ENCODE data around the gene MEGF6.
A peak's percentile ranks its signal among the peaks of the same experiment; 100 is the strongest.

The MEGF6 gene

GRCh38 chr1:3544040-3544977 lies 67.0 kb downstream of the MEGF6 start:
- H3K9ac ChIP-seq, result no peak overlapping the region
- peaks cover 63% of the 10 kb centered on the region for H3K4me1 ChIP-seq
- H3K27me3 ChIP-seq, result no peaks in the 10 kb centered on the region
- H3K9me3 ChIP-seq, result no peaks in the 10 kb centered on the region
- no peak for TF ChIP-seq Cebpa-rat (IDR thresholded peaks at IDR 0.05)
- H3K4me2 ChIP-seq, result no peak overlapping the region
- H3K4me3 ChIP-seq, result no peak overlapping the region
- H3K36me3 ChIP-seq, result peaks cover 10% of the 10 kb centered on the region; the same call in 1 of the 2 replicates
- no peak overlapping the region for H3K27ac ChIP-seq
- peaks cover 100% of the 10 kb centered on the region for H4K20me1 ChIP-seq

GRCh38 chr1:3543076-3544039 lies 68.0 kb downstream of the MEGF6 start:
- Histone ChIP-seq H4K20me1 (peaks cover 100% of the 10 kb centered on the region), H3K36me3 (0 out of 2 replicates have a peak, but pooled peaks cover 3% of the 10 kb centered on the region), H3K4me3 (no peak overlapping the region), H3K4me2 (peak overlapping the region; percentile 82), H3K9ac (no peak overlapping the region), H3K4me1 (peaks cover 69% of the 10 kb centered on the region), H3K27me3 (no peaks in the 10 kb centered on the region), H3K27ac (peak overlapping the region; percentile 19; the same call in 1 of the 2 replicates), H3K9me3 (no peaks in the 10 kb centered on the region)
- no peak for TF ChIP-seq Cebpa-rat (IDR thresholded peaks at IDR 0.05)

- TF ChIP-seq Cebpa-rat (IDR thresholded peaks at IDR 0.05), result no peak
- H3K4me1 ChIP-seq, result peaks cover 69% of the 10 kb centered on the region
Measured at GRCh38 chr1:3542676-3543075, 68.6 kb downstream of the MEGF6 start.

GRCh38 chr1:3541936-3542335 lies 69.4 kb downstream of the MEGF6 start:
- Histone ChIP-seq H3K9ac (no peak overlapping the region), H3K4me1 (peaks cover 69% of the 10 kb centered on the region), H3K27ac (no peak overlapping the region), H3K36me3 (no peaks in the 10 kb centered on the region), H3K4me3 (no peak overlapping the region), H4K20me1 (peaks cover 100% of the 10 kb centered on the region), H3K9me3 (no peaks in the 10 kb centered on the region), H3K4me2 (peak overlapping the region; percentile 82; the same call in 1 of the 2 replicates), H3K27me3 (no peaks in the 10 kb centered on the region)
- no peak for TF ChIP-seq Cebpa-rat (IDR thresholded peaks at IDR 0.05)

More at GRCh38 chr1:3542676-3543075, 68.6 kb downstream of the MEGF6 start:
- Histone ChIP-seq H4K20me1 (peaks cover 100% of the 10 kb centered on the region), H3K4me3 (no peak overlapping the region), H3K36me3 (no peaks in the 10 kb centered on the region), H3K4me2 (peak overlapping the region; percentile 82), H3K9ac (no peak overlapping the region), H3K27me3 (no peaks in the 10 kb centered on the region), H3K9me3 (no peaks in the 10 kb centered on the region), H3K27ac (peak overlapping the region; percentile 19; the same call in 1 of the 2 replicates)

- Histone ChIP-seq H3K4me2 (peak overlapping the region; percentile 82), H3K27ac (no peak overlapping the region), H3K27me3 (no peaks in the 10 kb centered on the region), H3K4me1 (peaks cover 72% of the 10 kb centered on the region), H3K4me3 (no peak overlapping the region), H3K9me3 (no peaks in the 10 kb centered on the region), H3K36me3 (no peaks in the 10 kb centered on the region), H3K9ac (no peak overlapping the region), H4K20me1 (peaks cover 100% of the 10 kb centered on the region)
- TF ChIP-seq Cebpa-rat (IDR thresholded peaks at IDR 0.05), result no peak
Measured at GRCh38 chr1:3541465-3541864, 69.8 kb downstream of the MEGF6 start.

DNA sequence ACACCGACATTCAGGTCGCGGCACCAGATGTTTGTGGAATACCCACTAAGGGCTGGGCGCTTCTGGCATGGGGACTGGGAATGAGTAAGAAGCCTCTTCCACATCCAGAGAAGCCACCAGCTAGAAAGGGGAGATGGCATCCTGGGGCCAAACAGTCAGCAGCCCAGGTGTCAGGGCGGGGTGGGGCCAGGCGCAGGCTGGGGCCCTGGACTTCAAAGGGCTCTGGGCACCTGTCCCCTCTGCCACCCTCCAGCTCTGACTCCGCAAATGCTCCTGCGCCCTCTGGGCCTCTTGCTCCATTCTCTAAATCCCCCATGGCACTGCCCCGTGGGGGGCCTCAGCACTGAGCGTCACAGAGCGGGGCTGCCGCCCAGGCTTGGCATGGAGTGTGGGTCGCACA lies 70.4 kb downstream of the MEGF6 start:
- Histone ChIP-seq H3K9me3 (no peaks in the 10 kb centered on the region), H3K27ac (no peak overlapping the region), H3K4me2 (peak overlapping the region; percentile 82), H4K20me1 (peaks cover 100% of the 10 kb centered on the region), H3K4me3 (no peak overlapping the region), H3K36me3 (no peaks in the 10 kb centered on the region), H3K27me3 (no peaks in the 10 kb centered on the region), H3K9ac (no peak overlapping the region), H3K4me1 (peaks cover 78% of the 10 kb centered on the region)
- no peak for TF ChIP-seq Cebpa-rat (IDR thresholded peaks at IDR 0.05)

- Histone ChIP-seq H3K4me3 (no peak overlapping the region), H3K27me3 (no peaks in the 10 kb centered on the region), H3K9me3 (no peaks in the 10 kb centered on the region), H3K4me1 (peaks cover 88% of the 10 kb centered on the region), H3K27ac (peak overlapping the region; percentile 35), H4K20me1 (peaks cover 100% of the 10 kb centered on the region), H3K9ac (no peak overlapping the region), H3K4me2 (peak overlapping the region; percentile 82), H3K36me3 (no peaks in the 10 kb centered on the region)
- TF ChIP-seq Cebpa-rat (IDR thresholded peaks at IDR 0.05), result no peak
Measured at GRCh38 chr1:3539707-3540425, 71.4 kb downstream of the MEGF6 start.

GRCh38 chr1:3537359-3537758 lies 73.9 kb downstream of the MEGF6 start:
- H3K9ac ChIP-seq, result peak overlapping the region; percentile 54
- H3K4me3 ChIP-seq, result no peak overlapping the region
- H3K4me2 ChIP-seq, result peak overlapping the region; percentile 82
- peak overlapping the region; percentile 66; the same call in 1 of the 2 replicates for H3K27ac ChIP-seq
- no peaks in the 10 kb centered on the region for H3K27me3 ChIP-seq
- H3K9me3 ChIP-seq, result no peaks in the 10 kb centered on the region
- H3K4me1 ChIP-seq, result peaks cover 97% of the 10 kb centered on the region
- no peak for TF ChIP-seq Cebpa-rat (IDR thresholded peaks at IDR 0.05)
- no peaks in the 10 kb centered on the region for H3K36me3 ChIP-seq
- peaks cover 100% of the 10 kb centered on the region for H4K20me1 ChIP-seq
